Measurements from ENCODE around the gene SLC12A4. TPM values are rescaled to one million over a fixed set of nuclear protein-coding genes. Genes with fewer than 3 reads are reported as not detected.

SLC12A4 gene
- total and polyA plus RNA-seq, 2 of the 13 experiments (the other 11 are each of a cell fraction or from before 2014, with no cell fraction given): 65.1 to 84.3 TPM

GRCh38 chr16:67936124-67936879 is 32.1 kb downstream of the SLC12A4 start, which contains the start of gene PSMB10:
Gene PSMB10 (minus strand): TSS chr16:67936850. CDS start chr16:67936749, 101 bp downstream.
- H3K9me3 ChIP-seq (ENCODE audit: low read length): no peaks in the 10 kb centered on the region
- in situ Hi-C loops (cut with HindIII; ENCODE audit: extremely low pct_ligation_motif_present, low pct_unique_long_range_greater_than_20kb): loop anchor here (10.0 kb wide), 1 partner anchor 272 kb away; the partner anchor contains the start of genes ACD, C16orf86, ENKD1 and PARD6A
- ATAC-seq (peak; percentile 10), DNase-seq (ENCODE audit: low spot score) (peak; percentile 51), FAIRE-seq (no peak)
- no peak within 1 kb of the TSS for H2AFZ ChIP-seq (ENCODE audit: low read length)
- intact Hi-C loops (cut with micrococcal nuclease; ENCODE audit: unreplicated experiment): no loop called here
- CTCF ChIA-PET (ENCODE audit: low intra/inter-chr PET ratio, low total read pairs): interaction anchor here (0.5 to 2.4 kb wide), 2 partner anchors 45 to 120 kb away, joined by 3 to 6 read pairs; no protein-coding TSS in a partner anchor
- H3K9ac ChIP-seq (ENCODE audit: insufficient read depth, low read depth, low read length): peak within 1 kb of the TSS; percentile 92
- H3K36me3 ChIP-seq (replicated peaks in 1 of 2; ENCODE audit: control insufficient read depth in 1 of 2, insufficient read depth in 2 of 2, low read length in 2 of 2): peaks cover 2 to 4% of the 10 kb centered on the region in 2 experiments; a peak in 2 of 5 replicates
- POLR2A ChIA-PET: interaction anchor here (0.6 to 4.6 kb wide), 35 partner anchors 8 to 455 kb away, joined by 3 to 40 read pairs (median 5); partner anchors contain the start of genes ACD, ATP6V0D1, CTCF and DDX28
- H4K20me1 ChIP-seq (ENCODE audit: insufficient read depth, low read length): peaks cover 5% of the 10 kb centered on the region; the same call in 1 of the 2 replicates
- peak within 1 kb of the TSS; percentile 99 for H3K4me2 ChIP-seq (ENCODE audit: low read depth, low read length)
- TSS peak; percentile 77 for BruUV-seq (replicated peaks)
- H3K4me3 ChIP-seq (replicated peaks in 1 of 3; ENCODE audit: insufficient read depth in 1 of 3, low read depth in 2 of 3, low read length in 3 of 3): peak within 1 kb of the TSS; percentile 86 to 97 (median 97)
- H3K4me1 ChIP-seq (ENCODE audit: insufficient read depth, low read length): peaks cover 34% of the 10 kb centered on the region
- no peaks in the 10 kb centered on the region; a peak in 1 of 5 replicates for H3K27me3 ChIP-seq (ENCODE audit: control insufficient read depth in 1 of 2, insufficient read depth in 2 of 2, low read length in 2 of 2)
- H3K79me2 ChIP-seq (ENCODE audit: insufficient read depth, low read length): peaks cover 24% of the 10 kb centered on the region
- H3K27ac ChIP-seq (ENCODE audit: extremely low read length, insufficient read depth, low read length): peak within 1 kb of the TSS; percentile 70
- 1% methylated on average over 18 of the region's 54 CpGs for WGBS (ENCODE audit: low lambda C conversion rate)
- TF ChIP-seq NFAT5 (CRISPR knock-in tag; IDR thresholded peaks at IDR 0.05) (peak; percentile 34; the same call in 1 of the 2 replicates), ZMYM4 (CRISPR knock-in tag; IDR thresholded peaks at IDR 0.05) (0 out of 2 replicates have a peak, but pooled peaks have one; percentile 8), TMF1 (CRISPR knock-in tag; IDR thresholded peaks at IDR 0.05; ENCODE audit: low read depth) (peak; percentile 12; the same call in 1 of the 2 replicates), TAF1 (CRISPR knock-in tag; IDR thresholded peaks at IDR 0.05) (no peak), NCOR1 (IDR thresholded peaks at IDR 0.05; ENCODE audit: borderline replicate concordance, low read length) (no peak), ZNF510 (CRISPR knock-in tag; IDR thresholded peaks at IDR 0.05; ENCODE audit: low read depth) (peak; percentile 53; the same call in 1 of the 2 replicates), RNF2 (conservative IDR thresholded peaks at IDR 0.05; ENCODE audit: low read depth) (no peak), CENPX (CRISPR knock-in tag; IDR thresholded peaks at IDR 0.05) (no peak), ZBTB4 (CRISPR knock-in tag; IDR thresholded peaks at IDR 0.05; ENCODE audit: borderline replicate concordance) (no peak), MAX (IDR thresholded peaks at IDR 0.05) (no peak), ELF3 (CRISPR knock-in tag; IDR thresholded peaks at IDR 0.05) (peak; percentile 52), IKZF1 (IDR thresholded peaks at IDR 0.05) (no peak), ATF2 (CRISPR knock-in tag; IDR thresholded peaks at IDR 0.05) (no peak; the same call in 1 of the 2 replicates)
